IMR-90 (cell line): ENCODE measurements around the gene NAA10. TPM values are rescaled to one million over a fixed set of nuclear protein-coding genes. Genes with fewer than 3 reads are reported as not detected.

Experiments
- ATAC-seq: fragments of 200-7000 bp; cut with Tn5 transposase; 2 replicates; pipeline ENCODE4 v1.9.1; 2020; ENCODE audit warnings: low read depth, mild to moderate bottlenecking, moderate library complexity
- BruUV-seq: library from RNA; stranded (reverse); fragments of 400-500 nt; replicated peaks from 2 replicates; lab custom pipeline; 2021; lab: Mats Ljungman, UMichigan
- CTCF ChIA-PET: fragments of 300-600 bp; formaldehyde crosslinking; extraction: SDS; loops from one replicate; lab custom pipeline; 2021; ENCODE audit warnings: antibody characterized with exemption; lab: Yijun Ruan, JAX
- POLR2A ChIA-PET: fragments of 300-600 bp; sonication (Branson Sonifier 250); formaldehyde crosslinking; loops from one replicate; lab custom pipeline; 2022; ENCODE audit warnings: antibody characterized with exemption; ENCODE audit not compliant: unreplicated experiment; lab: Charles Lee
- DNase-seq: peaks from one replicate; pipeline ENCODE4 v3.0.0; 2013
- H2AFZ ChIP-seq: replicated peaks from 2 replicates; pipeline ENCODE3; 2013; ENCODE audit warnings: low read length, mild to moderate bottlenecking; ENCODE audit not compliant: poor library complexity
- H2AK5ac ChIP-seq: 2 replicates; pipeline ENCODE4 v1.6.1; 2013; ENCODE audit warnings: low read depth, low read length, inconsistent platforms
- H2AK9ac ChIP-seq: replicated peaks from 2 replicates; pipeline ENCODE3; 2013; ENCODE audit warnings: mild to moderate bottlenecking, low read depth, low read length, moderate library complexity; ENCODE audit not compliant: poor library complexity
- H2BK120ac ChIP-seq: 2 replicates; pipeline ENCODE4 v1.6.1; 2013; ENCODE audit warnings: low read depth, low read length, inconsistent platforms
- H2BK15ac ChIP-seq: 3 replicates; pipeline ENCODE4 v1.6.1; 2013; ENCODE audit warnings: low read depth, low read length, inconsistent platforms
- H2BK20ac ChIP-seq: 2 replicates; pipeline ENCODE4 v1.6.1; 2013; ENCODE audit warnings: low read depth, mild to moderate bottlenecking, inconsistent platforms, low read length, moderate library complexity
- H2BK5ac ChIP-seq: 2 replicates; pipeline ENCODE4 v1.6.1; 2013; ENCODE audit warnings: mild to moderate bottlenecking, low read depth, low read length, inconsistent platforms; ENCODE audit not compliant: poor library complexity, severe bottlenecking
- H3K14ac ChIP-seq: replicated peaks from 2 replicates; pipeline ENCODE4 v1.6.1; 2013; ENCODE audit warnings: low read depth, low read length, inconsistent platforms
- H3K18ac ChIP-seq: 2 replicates; pipeline ENCODE4 v1.6.1; 2013; ENCODE audit warnings: low read depth, low read length, control low read depth
- H3K23ac ChIP-seq: 2 replicates; pipeline ENCODE4 v1.6.1; 2013; ENCODE audit warnings: low read depth, low read length, inconsistent platforms
- H3K27ac ChIP-seq: 2 replicates; pipeline ENCODE4 v1.5.1; 2013; ENCODE audit warnings: mild to moderate bottlenecking, control low read depth, low read length; ENCODE audit not compliant: insufficient read depth
- H3K27me3 ChIP-seq: 2 replicates; pipeline ENCODE4 v1.6.1; 2013; ENCODE audit warnings: low read length; ENCODE audit not compliant: control insufficient read depth, insufficient read depth
- H3K36me3 ChIP-seq: 2 replicates; pipeline ENCODE4 v1.6.1; 2013; ENCODE audit warnings: low read length, mixed read lengths; ENCODE audit not compliant: control insufficient read depth, insufficient read depth
- H3K4ac ChIP-seq: 2 replicates; pipeline ENCODE4 v1.6.1; 2013; ENCODE audit warnings: low read depth, low read length, inconsistent platforms
- H3K4me1 ChIP-seq: 2 replicates; pipeline ENCODE4 v1.6.1; 2013; ENCODE audit warnings: low read length, mixed read lengths; ENCODE audit not compliant: control insufficient read depth, insufficient read depth
- H3K4me2 ChIP-seq: 2 replicates; pipeline ENCODE4 v1.6.1; 2013; ENCODE audit warnings: low read depth, mild to moderate bottlenecking, control low read depth, low read length, moderate library complexity
- H3K4me3 ChIP-seq: 2 replicates; pipeline ENCODE4 v1.5.1; 2013; ENCODE audit warnings: low read depth, mild to moderate bottlenecking, control low read depth, low read length, moderate library complexity; ENCODE audit not compliant: insufficient read depth
- H3K56ac ChIP-seq: 2 replicates; pipeline ENCODE4 v1.6.1; 2013; ENCODE audit warnings: low read length, inconsistent platforms; ENCODE audit not compliant: insufficient read depth; ENCODE audit errors: extremely low read depth
- H3K79me1 ChIP-seq, 2 experiments: 2 replicates each; pipeline ENCODE4 v1.6.1; 2013; ENCODE audit warnings: low read length in 2 of 2, inconsistent platforms in 1 of 2, low read depth in 1 of 2
- H3K9ac ChIP-seq: 2 replicates; pipeline ENCODE4 v1.6.1; 2013; ENCODE audit warnings: low read depth, low read length, control low read depth
- H3K9me1 ChIP-seq: 2 replicates; pipeline ENCODE4 v1.6.1; 2013; ENCODE audit warnings: low read length, inconsistent platforms; ENCODE audit not compliant: insufficient read depth
- H3K9me3 ChIP-seq: 2 replicates; pipeline ENCODE4 v1.6.1; 2013; ENCODE audit warnings: low read length; ENCODE audit not compliant: control insufficient read depth, insufficient read depth
- H4K20me1 ChIP-seq: 2 replicates; pipeline ENCODE4 v1.6.1; 2013; ENCODE audit warnings: low read length, inconsistent platforms; ENCODE audit not compliant: insufficient read depth
- H4K5ac ChIP-seq: 2 replicates; pipeline ENCODE4 v1.6.1; 2013; ENCODE audit warnings: mild to moderate bottlenecking, low read depth, low read length, control low read depth
- H4K8ac ChIP-seq, 2 experiments: 2 replicates each; pipeline ENCODE4 v1.6.1; 2013; ENCODE audit warnings: low read depth in 2 of 2, low read length in 2 of 2, control low read depth in 1 of 2, inconsistent platforms in 1 of 2
- H4K91ac ChIP-seq: 2 replicates; pipeline ENCODE4 v1.6.1; 2013; ENCODE audit warnings: low read depth, low read length, inconsistent platforms; ENCODE audit not compliant: insufficient read depth
- MAFK ChIP-seq: IDR thresholded peaks from 2 replicates; pipeline ENCODE4 v1.6.1; 2012; ENCODE audit warnings: low read depth, low read length, improper control_type of control experiment
- NFE2L2 ChIP-seq: fragments of 150-350 bp; IDR thresholded peaks from 2 replicates; pipeline ENCODE4 v1.6.1; 2016; ENCODE audit warnings: low read depth, mild to moderate bottlenecking, low read length
- WGBS, 2 experiments: methylation state at CpG; one replicate each; pipeline versions ENCODE4 v1.1.5 to v1.1.7; 2013; ENCODE audit warnings: missing lambda C conversion rate in 2 of 2; ENCODE audit not compliant: insufficient read length in 1 of 2; ENCODE audit errors: extremely low coverage in 2 of 2; 5-methylcytosine and 5-hydroxymethylcytosine counted together
- dilution Hi-C: fragments of 300-500 bp; cut with HindIII; formaldehyde crosslinking; loops from one replicate; pipeline ENCODE4 v1.14.3; 2018; ENCODE audit warnings: low sequenced_read_pairs; ENCODE audit not compliant: unreplicated experiment
- in situ Hi-C: fragments of 300-500 bp; cut with MboI; formaldehyde crosslinking; loops from 3 replicates; pipeline ENCODE4 v1.14.3; 2019; ENCODE audit warnings: low sequenced_read_pairs, inconsistent platforms, mixed read lengths
- intact Hi-C: fragments of 100-400 bp; cut with micrococcal nuclease; formaldehyde crosslinking; loops from 2 replicates; pipeline ENCODE4 v1.10.0; 2022
- polyA plus RNA-seq, 3 experiments: library from polyadenylated mRNA; depleted of rRNA; stranded (reverse); fragments of >200 nt; gene quantifications; 2 replicates each; pipeline ENCODE4 v1.2.3, GENCODE V29; 2012; ENCODE audit warnings: low replicate concordance in 1 of 3
- total RNA-seq: library from RNA; depleted of rRNA; stranded (reverse); fragments of >200 nt; gene quantifications from 2 replicates; pipeline ENCODE4 v1.2.3, GENCODE V29; 2012

NAA10 gene
- total and polyA plus RNA-seq, 2 of the 4 experiments (the other 2 are of a cell fraction) = 98.6 to 172 TPM

GRCh38 chrX:153917869-153918268 is 17.0 kb downstream of the NAA10 start:
- Histone ChIP-seq H4K91ac (no peak overlapping the region), H3K9ac (no peak overlapping the region), H3K36me3 (no peaks in the 10 kb centered on the region), H2AFZ (no peak overlapping the region), H3K4me3 (no peak overlapping the region), H2AK5ac (no peak overlapping the region), H3K27ac (no peak overlapping the region), H3K18ac (no peak overlapping the region), H2BK120ac (no peak overlapping the region), H3K14ac (no peak overlapping the region), H2AK9ac (no peak overlapping the region), H3K27me3 (peaks cover 21% of the 10 kb centered on the region; the same call in 1 of the 2 replicates), H3K79me1 (no peaks in the 10 kb centered on the region), H4K20me1 (no peaks in the 10 kb centered on the region), H3K9me3 (no peaks in the 10 kb centered on the region; the same call in 1 of the 2 replicates), H3K9me1 (no peaks in the 10 kb centered on the region), H3K56ac (no peak overlapping the region), H2BK20ac (no peak overlapping the region), H2BK15ac (no peak overlapping the region), H3K4ac (no peak overlapping the region), H4K5ac (no peak overlapping the region), H2BK5ac (no peak overlapping the region), H4K8ac (no peak overlapping the region), H3K4me2 (no peak overlapping the region), H3K23ac (no peak overlapping the region), H3K4me1 (no peaks in the 10 kb centered on the region)
- TF ChIP-seq NFE2L2 (no peak), MAFK (no peak)
- no TSS peak for BruUV-seq
- DNase-seq (no peak), ATAC-seq (no peak)
- 90% methylated on average over 2 of the region's 6 CpGs; no CpG with 5 or more reads in 1 of the 2 experiments for WGBS, 2 experiments
- intact Hi-C loops (no loop called here), in situ Hi-C loops (loop anchor here (5.0 to 25.0 kb wide), 2 partner anchors 121 to 956 kb away; no protein-coding TSS in a partner anchor), dilution Hi-C loops (no loop called here)
- ChIA-PET CTCF (no interaction called here), POLR2A (no interaction called here)
